NCI-H748 treated with DMSO at 0.1 percent for 48 hours (cell line): ENCODE results near the gene SMARCE1.
A peak's percentile ranks its signal among the peaks of the same experiment; 100 is the strongest.

Experiments
- DNase-seq: peaks from one replicate; lab custom pipeline; 2025; lab: John Stamatoyannopoulos, UW

SMARCE1 gene

DNA sequence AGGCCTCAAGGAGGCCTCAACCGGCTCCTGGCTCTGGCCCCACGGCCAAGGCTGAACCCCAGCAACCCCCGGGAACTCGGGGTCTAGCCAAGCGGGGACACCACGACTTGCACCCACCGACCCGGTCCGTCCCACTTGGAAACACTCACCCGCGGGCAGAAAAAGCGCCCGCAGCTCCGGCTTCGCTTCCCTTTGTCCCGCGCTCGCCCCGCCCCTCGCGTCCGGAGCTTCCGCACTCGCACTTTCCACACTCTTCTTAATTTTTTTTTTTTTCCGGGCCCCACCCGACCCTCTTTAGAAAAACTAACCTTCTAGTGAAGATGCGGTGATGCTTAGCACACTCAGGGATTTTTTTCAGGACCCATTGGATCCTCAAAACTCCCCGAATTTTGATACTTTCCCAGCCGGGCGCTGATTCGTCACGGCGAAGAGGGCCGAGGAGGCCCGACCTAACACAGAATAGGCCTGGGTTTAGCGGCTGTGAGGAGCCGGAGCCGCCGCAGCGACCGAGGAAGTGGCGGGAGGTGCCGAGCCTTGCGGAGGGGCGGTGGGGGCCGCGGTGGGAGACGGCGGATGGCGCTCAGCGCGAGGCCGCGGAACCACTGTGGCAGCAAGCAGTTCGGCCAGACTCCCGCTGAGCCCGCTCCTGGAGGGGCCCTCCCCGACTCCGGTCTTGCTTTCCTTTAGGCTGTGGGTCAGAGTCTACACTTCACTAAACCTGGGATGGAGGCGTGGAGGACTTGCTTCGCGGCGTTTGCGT lies at the start of gene SMARCE1:
SMARCE1 (minus strand) TSS at position 195 of the 760 bp plus-strand sequence. CDS start 2,016 bp downstream, outside the sequence.
- DNase-seq = peak; percentile 67

DNA sequence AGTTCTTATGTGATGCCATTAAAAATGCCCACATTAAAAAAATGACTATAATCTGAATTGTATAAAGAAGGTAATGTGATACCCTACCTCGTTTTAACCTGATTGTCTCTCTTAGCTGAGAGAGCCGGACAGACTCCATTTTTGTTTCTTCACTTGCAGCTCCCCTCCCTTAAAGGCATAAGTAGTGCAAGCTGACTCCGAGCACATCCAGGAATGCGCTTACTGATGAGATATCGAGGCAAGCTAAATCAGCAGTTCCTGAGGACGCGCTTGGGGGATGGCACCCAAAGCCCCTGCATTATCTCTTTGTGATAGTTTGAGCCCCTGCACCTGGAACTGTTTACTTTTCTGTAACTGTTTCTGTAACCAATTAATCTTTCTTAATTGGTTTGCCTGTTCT lies 49.7 kb upstream of the SMARCE1 start:
- DNase-seq = peak; percentile 25

DNA sequence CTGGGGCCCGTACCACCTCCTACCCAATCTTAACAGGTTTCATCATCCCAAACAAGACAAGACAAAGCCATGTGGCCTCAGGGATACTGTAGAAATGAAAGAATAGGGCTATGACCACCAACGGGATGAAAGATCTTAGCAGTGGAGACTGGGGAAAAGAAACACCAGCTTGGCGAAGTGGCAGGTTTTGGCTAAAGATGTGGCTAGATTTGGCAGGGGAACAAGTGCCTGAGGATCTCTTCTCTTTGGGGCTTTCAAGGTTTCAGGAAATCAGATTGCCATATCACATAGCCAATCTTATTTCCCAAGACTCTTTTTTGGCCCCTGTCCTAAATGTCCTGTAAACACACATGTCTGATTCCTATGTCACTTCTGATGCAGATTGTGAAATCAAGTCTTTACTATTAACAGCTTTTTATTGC lies 49.0 kb upstream of the SMARCE1 start:
- DNase-seq = no peak

DNA sequence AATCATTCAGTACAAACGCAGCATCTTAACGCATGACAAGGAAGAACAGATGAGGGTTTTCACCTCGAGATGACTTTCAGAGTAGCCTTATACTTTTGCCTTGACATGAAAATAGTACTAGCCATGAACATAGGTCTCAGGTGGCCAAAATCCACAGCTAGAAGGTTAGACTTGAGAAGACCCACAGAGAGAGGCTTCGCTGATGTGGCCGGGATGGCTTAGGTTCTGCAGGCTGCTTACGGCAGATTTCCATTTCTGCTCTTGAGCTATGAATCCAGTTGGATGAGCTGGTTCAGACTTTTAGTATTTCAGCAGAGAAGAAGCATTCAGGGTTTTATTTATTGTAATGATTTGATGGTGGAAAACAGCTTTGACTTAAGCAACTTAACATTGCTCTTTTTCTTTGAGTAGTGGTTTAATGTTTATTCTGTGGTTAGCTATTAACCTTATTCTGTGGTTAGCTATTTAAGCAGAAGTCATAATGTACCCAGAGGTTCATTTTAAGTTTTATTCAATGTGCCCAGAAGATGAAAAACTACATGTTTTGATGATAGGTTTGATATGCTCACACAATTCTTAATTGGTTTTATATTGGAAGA lies 48.4 kb upstream of the SMARCE1 start:
- no peak for DNase-seq

DNA sequence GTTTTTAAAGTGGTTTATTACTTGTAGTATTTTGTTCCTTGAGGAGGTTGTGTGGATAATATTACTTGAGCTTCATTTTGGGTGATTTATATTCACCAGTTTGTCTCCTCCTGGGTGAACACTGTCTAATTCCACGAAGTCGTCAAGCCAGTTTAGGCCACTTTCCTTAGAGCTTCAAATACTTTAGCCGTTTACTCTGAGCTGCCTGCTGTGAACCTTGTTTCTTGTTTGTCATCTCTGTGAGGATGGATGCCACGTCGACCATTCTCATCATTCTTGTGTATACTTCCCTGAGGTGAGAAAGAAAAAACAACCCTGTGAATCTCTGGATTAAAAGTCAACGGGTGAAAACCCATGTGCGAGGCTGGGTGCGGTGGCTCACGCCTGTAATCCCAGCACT lies 47.0 kb upstream of the SMARCE1 start:
- DNase-seq = no peak

DNA sequence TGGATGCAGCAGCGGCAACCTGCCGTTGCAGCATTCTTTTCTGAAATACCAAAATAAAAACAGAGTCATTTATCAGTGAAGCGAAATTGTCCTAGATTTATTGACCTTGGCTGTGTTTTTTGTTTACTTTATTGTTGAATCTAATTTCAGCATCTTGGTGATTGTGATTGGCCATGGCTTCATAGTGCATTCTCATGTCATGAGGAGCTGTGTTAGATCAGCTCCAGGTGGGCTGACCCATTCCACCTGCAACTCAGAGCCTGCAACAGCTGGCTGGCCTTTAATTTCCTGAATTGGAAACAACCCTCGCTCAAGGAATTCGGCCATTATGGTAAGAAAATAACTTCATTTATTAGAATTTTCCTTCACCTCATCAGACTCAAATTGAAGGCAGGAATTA lies 39.5 kb upstream of the SMARCE1 start:
- DNase-seq = no peak

DNA sequence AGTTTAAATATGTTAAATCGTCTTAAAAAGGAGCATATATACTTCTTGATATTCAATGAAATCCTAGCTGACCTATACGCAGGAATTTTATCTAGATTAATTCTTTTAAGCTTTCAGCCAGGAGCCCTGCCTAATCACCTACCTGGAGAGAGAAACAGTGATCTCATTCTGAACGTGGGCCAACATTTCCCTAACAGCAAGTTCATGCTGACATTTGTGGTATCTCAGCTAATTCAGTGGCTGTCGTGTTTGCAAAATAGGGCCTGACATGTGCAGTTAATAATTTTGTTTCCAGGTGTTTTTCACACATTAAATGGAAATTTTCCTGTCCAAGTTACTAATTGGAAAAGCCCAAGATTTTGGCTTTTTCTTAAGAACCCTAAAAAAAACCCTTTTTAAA lies 38.6 kb upstream of the SMARCE1 start:
- no peak for DNase-seq

DNA sequence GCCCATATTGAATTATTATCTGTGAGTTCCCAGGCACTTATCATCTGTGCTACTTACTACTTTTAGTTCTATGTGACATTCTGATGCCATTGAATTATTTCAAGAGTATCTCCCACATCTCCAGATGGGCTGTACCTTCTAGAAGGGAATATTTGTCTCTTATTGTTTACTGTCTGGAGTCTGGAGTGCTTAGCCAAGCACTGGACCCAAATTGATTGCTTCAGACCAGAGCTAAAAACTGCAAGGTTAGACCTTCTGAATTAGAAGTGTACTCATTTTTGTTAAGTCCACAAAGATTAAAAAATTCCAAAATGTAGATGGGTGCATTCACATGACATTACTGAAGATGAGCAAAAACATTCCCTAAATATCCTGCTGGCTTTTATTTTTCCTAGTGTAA lies 33.4 kb upstream of the SMARCE1 start:
- no peak for DNase-seq

DNA sequence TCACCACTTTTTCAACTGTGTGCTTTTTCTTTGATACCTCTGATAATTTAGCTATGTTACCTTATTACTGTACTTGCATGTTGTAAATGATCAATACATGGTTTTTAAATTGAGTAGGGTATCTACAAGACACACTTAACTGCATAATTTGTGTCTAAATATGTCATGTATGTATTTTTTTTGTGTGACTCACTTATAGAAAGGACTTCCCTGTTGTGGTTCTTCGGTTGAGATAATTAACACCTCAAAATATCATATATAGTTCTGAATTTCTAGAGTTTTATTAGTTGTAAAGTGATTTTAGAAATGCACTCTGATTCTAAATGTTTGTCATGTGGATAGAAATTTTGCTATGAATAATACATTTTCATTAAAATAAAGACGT lies 31.9 kb upstream of the SMARCE1 start:
- DNase-seq = no peak

DNA sequence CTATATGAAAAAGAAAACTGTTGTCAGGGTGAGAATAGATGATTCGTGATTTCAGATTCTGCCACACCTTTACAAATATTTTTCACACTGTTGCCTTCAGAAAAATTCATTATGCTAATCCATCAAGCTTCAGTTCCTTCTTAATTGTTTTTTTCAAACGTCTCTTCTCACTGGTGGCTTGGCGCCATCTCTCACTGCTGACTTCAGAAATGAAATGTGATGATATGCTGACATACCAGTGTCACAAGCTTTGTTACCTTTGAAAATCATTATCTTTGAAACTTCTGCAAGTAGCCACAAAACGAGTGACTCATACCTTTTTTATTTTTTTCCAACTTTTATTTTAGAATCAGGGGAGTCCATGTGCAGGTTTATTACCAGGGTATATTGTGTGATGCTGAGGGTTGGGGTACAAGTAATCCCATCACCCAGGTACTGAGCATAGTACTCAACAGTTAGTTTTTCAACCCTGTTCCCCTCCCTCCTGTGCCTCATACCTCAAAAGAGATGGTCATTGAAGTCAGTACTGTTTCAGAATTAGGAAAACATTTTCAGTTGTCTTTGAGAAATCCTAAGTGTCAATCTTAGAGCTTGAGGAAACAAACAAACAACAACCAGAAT lies 31.4 kb upstream of the SMARCE1 start:
- no peak for DNase-seq

DNA sequence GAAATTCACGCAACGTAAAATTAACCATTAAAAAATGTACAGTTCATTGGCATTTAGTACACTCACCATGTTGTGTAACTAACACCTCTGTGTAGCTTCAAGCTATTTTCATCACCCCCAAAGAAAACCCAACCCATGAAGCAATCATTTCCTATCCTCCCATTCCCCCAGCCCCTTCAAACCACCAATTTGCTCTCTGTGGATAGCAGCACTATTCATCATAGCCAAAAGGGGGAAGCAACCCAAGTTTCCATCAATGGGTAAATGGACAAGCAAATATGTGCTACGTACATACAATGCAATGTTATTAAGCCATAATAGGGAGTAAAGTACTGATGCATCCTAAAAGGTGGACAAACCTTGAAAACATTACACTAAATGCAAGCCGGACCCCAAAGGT lies 28.3 kb upstream of the SMARCE1 start:
- DNase-seq = no peak

DNA sequence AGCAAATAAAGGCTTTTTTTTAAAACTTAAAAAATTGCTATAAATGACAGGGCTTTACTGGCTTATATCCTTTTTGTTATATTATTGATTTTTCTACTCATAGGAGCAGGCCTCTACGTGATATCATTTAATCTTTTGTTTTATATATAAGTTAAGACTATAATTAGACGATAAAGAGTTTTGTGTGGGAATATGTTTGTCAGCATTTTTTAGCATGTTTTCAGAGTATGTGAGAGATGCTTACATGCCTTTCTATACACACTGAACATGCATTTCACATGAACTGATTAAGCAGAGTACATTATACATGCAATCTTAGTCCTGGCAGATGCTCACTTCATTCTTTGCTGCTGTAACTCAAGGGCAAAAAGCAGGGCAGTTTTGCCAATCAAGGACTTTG lies 25.0 kb upstream of the SMARCE1 start:
- DNase-seq = no peak

DNA sequence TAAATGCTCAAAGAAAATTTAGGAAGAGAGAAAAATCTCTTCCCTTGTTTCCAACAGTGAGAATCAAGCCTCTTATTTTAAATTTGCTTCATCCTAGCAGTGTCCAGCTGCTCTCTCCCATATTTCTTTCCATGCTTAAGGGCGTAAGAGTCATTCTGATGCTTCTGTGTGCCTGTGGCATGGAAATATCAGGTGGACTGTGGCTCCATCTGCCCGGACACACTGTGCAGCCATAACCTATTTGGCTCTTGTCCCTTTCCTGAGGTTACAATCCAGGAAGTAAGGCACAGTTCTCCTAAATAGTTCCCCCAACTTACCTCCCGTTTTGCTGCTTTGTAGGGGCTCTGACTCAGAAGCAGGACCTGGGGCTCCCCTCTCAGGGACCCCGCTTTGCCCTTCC lies 23.7 kb upstream of the SMARCE1 start:
- no peak for DNase-seq

DNA sequence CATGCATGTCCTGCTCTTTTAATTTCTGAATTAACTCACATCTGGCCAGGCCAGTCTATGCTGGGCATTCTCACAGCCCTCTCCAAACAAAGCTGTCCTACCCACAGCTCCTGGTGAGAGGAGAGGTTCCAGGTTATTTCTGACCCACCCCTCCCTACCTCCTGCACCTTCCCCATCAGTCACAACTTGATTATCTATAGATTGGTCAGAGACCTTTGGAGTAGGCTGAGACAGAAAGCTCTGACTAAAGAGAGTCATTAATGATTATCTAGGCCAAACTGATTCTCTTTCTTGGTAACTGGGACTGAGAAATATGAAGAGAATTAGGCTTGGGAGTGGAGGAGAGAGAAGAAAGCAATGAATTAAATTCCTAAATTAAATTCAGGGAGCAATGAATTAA lies 18.7 kb upstream of the SMARCE1 start:
- DNase-seq = no peak

DNA sequence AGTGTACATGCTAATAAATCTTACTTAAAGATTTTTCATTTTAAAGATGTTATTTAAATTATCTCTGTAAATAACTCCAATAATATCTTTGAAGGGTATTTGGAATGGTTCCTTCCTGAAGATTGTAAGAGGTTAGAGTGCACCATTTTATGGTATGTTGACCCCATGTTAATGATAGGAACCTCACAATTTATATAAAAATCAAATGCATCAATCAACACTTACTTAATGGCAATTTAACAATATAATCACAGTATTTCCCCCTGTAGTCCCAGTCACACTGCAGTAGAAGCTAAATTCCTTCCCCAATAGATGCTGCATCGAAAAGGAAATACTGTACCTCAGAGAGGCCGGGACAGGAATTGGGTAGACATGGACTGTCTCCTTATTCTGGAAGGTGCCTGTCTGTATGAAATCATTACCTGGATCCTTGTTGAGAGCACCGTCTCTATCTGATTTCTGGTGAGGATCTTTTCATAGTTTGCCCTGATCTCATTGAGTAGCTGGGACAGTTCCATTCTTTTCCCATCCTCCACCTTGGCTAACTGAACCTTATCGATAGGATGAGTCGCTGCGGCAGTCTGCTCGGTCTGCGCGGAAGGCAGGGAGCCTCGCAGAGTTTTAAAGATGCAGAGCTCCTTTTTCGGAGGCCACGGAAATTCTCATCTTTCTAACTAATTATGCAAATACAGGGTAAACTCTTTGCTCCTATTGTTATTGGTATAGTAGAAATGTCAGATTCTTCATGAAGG lies 17.1 kb upstream of the SMARCE1 start, which contains the start of gene KRT222:
KRT222 (minus strand) TSS at position 596 of the 752 bp plus-strand sequence; CDS start at position 518, 78 bp downstream.
- no peak for DNase-seq

DNA sequence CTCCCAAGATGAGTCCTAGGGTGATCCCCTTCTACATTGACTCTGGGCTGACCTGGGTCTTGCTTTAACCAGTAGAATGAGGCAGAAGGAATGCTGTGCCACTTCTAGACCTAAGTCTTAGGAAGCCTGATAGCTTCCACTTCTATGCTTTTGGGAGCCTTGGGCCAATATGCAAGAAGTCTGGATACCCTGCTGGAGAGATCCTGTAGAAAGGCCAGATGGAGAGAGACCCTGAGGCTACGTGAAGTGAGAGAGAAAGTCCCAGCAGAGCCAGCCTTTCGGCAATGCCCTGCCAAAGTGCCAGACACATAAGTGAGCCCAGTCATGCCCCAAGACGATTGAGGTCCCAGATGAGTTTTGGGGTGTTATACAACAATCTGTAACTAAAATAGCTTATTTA lies 15.6 kb upstream of the SMARCE1 start:
- DNase-seq = no peak

DNA sequence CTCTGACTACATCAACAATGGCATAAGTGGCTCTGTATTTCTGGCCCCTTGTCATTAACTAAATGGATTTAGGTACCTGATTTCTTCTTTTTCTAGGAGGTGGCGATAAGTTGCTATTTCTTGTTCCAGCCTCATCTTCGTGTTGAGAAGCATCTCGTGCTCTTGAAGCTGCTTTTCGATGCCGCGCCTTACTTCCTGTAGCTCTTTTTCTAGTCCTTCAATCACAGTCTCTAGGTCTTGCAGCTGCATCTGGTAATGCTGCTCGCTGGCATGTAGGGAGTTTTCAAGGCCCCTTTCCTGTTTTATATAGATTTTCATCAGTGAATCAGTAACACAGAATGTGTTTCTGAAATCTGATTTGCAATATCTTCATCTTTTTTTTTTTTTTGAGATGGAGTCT lies 12.3 kb upstream of the SMARCE1 start:
- no peak for DNase-seq

DNA sequence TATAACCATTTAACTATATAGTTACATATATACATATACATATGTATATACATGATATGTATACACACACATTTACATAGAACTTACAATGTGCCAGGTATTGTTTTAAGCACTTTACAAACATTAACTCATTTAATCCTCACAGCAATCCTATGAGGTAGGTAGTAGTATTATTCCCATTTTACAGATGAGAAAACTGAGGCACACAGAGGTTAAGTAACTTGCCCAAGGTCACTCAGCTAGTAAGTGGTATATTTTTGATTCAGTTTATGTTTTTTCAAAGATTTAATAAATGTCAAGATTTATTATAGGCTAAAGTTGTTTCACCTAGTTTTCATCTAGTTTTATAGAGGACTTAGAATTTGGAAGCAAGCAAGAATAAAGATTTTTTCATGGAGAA lies 10.8 kb upstream of the SMARCE1 start:
- no peak for DNase-seq

DNA sequence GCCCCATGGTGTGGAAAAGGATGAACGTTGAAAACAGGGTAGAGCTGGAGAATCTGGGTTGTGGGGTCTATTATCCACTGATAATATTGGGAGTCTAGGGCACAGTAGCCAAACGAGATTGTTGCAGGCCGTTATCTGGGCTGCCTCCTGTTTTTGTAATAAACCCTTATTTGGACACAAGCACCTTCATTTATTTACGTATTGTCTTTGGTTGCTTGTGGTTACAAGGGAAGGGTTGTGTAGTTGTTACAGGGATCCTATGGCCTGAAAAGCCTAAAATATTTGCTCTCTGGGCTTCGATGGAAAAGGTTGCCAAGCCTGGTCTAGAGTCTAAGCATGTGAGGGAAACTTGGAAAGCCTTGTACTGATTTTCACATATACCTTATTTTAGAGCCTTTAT lies 4.3 kb upstream of the SMARCE1 start:
- no peak for DNase-seq

DNA sequence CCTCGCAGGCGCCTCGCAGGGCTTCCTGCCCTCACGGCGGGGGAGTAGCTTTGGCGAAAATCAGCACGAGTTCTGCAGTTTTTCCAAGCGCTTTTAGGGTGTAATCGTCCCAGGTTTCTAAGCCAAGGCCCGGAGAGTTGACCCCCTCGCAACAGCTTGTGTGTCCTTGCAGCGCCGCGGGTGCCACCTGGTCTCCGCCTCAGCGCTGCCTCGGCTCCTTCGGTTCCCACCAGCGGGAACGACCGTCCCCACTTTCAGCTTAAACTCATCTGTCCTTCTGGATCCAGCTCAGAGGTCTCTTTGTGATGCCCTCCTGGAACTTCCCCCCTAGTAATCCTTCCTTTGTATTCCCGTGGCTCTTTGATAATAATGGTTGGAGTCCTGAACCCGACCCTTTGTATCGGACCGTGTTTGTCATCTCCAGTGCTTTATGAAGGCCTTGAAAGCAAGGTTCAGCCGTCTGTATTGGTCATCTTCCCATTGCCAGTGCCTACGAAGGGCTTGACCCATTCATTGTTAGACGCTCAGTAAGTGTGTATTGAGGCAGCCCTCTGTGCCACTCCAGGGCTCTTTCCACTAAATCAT lies 858 bp upstream of the SMARCE1 start:
- no peak for DNase-seq

DNA sequence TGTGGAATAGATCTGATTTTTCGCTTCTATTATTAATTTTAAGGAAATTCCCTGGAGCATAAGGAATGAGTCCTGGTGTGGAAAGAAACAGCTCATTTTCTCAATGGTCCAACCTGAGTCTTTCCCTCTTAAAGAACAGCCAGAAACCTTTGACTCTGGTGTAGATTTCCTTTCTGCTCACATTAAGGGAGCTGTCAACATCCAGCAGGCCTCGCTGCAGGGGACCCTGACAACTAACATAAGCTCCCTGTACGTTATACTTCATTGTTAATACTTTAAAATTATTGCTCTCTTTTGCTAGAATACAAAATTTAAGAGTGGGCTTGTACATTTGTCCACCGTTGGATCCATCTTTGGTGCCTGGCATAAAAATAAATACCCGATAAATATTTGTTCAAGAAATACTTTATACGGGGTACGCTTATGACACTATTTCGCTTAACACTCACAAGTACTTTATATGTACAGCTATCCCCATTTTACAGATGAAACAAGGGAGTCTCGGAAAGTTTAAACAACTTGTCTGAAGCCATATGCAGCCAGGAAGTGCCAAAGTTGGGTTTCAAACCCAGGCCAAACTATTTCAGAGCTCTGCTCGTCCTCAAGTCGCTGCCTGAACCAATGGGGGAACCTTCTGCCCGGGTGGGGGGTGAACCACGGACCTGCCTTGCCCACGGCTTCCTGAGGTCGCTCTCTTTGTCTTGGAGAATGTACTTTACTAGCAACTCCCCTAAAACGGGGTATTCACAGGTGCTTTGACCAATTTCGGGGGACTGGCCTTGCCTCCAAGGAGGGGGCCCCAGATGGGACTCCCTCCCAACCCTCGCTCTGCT lies 611 bp downstream of the SMARCE1 start:
- DNase-seq = no peak
